ENCODE results near the gene UBE2Q2.
"Not testable (repeated sequence)": the region's sequence is repeated elsewhere in the genome, so short reads cannot be mapped to it uniquely, and the experiment has no call there.

The UBE2Q2 gene
- 69.0 to 87.0 reads per million in 2 donors for total RNA-seq

- DNase-seq = peak; percentile 40 to 84 (median 64)
Measured at GRCh38 chr15:75842722-75843677, at the start of gene UBE2Q2. TSS of gene UBE2Q2 (plus strand) at chr15:75843447. CDS start at chr15:75843667, 220 bp downstream.

GRCh38 chr15:75796321-75796720, 46.9 kb upstream of the UBE2Q2 start:
- DNase-seq = no peak

- DNase-seq = not testable (repeated sequence)
Measured at GRCh38 chr15:75797146-75797545, 46.1 kb upstream of the UBE2Q2 start.

GRCh38 chr15:75799190-75799589, 44.1 kb upstream of the UBE2Q2 start:
- no peak for DNase-seq

- not testable (repeated sequence) for DNase-seq
Measured at GRCh38 chr15:75800409-75800808, 42.8 kb upstream of the UBE2Q2 start.

GRCh38 chr15:75801859-75802593, 41.2 kb upstream of the UBE2Q2 start:
- DNase-seq = peak; percentile 50 to 74 (median 65)

GRCh38 chr15:75807486-75807885, 35.8 kb upstream of the UBE2Q2 start:
- not testable (repeated sequence) for DNase-seq

GRCh38 chr15:75808009-75808408, 35.2 kb upstream of the UBE2Q2 start:
- DNase-seq = not testable (repeated sequence)

GRCh38 chr15:75808563-75808962, 34.7 kb upstream of the UBE2Q2 start:
- no peak for DNase-seq

GRCh38 chr15:75809986-75810750, 33.1 kb upstream of the UBE2Q2 start:
- no peak for DNase-seq

- no peak for DNase-seq
Measured at GRCh38 chr15:75810874-75811498, 32.3 kb upstream of the UBE2Q2 start.

GRCh38 chr15:75811626-75812025, 31.6 kb upstream of the UBE2Q2 start:
- DNase-seq = no peak

- DNase-seq = no peak
Measured at GRCh38 chr15:75814794-75815193, 28.5 kb upstream of the UBE2Q2 start.

GRCh38 chr15:75815811-75816719, 27.2 kb upstream of the UBE2Q2 start:
- no peak for DNase-seq

GRCh38 chr15:75817138-75817935, 25.9 kb upstream of the UBE2Q2 start:
- peak in 1 of 5 experiments; percentile 34 for DNase-seq

GRCh38 chr15:75820206-75820605, 23.0 kb upstream of the UBE2Q2 start:
- no peak for DNase-seq

GRCh38 chr15:75821786-75822345, 21.4 kb upstream of the UBE2Q2 start:
- DNase-seq = no peak

- DNase-seq = no peak
Measured at GRCh38 chr15:75822685-75823278, 20.5 kb upstream of the UBE2Q2 start.

GRCh38 chr15:75823860-75824613, 19.2 kb upstream of the UBE2Q2 start:
- DNase-seq = no peak
